Spinal cord (tissue), 10 donors: ENCODE results near the gene KLRK1. TPM values are rescaled to one million over a fixed set of nuclear protein-coding genes. Genes with fewer than 3 reads are reported as not detected.
"Not testable (repeated sequence)": the region's sequence is repeated elsewhere in the genome, so short reads cannot be mapped to it uniquely, and the experiment has no call there.

Experiments
- DNase-seq, 6 donors: peaks; one replicate each; pipeline versions ENCODE4 v3.0.0 to v3.0.0-alpha.2; 2013 to 2015; ENCODE audit warnings: low spot score in 6 of 6, low read depth in 4 of 6
- H3K27ac ChIP-seq: one replicate; pipeline ENCODE4 v1.5.1; 2013; ENCODE audit warnings: low read depth, low read length, control low read depth
- H3K27me3 ChIP-seq: one replicate; pipeline ENCODE4 v1.6.1; 2013; ENCODE audit warnings: low read length; ENCODE audit not compliant: control insufficient read depth, insufficient read depth
- H3K36me3 ChIP-seq: one replicate; pipeline ENCODE4 v1.6.1; 2013; ENCODE audit warnings: low read length; ENCODE audit not compliant: control insufficient read depth, insufficient read depth
- H3K4me1 ChIP-seq: one replicate; pipeline ENCODE4 v1.6.1; 2013; ENCODE audit warnings: low read length; ENCODE audit not compliant: control insufficient read depth, insufficient read depth
- H3K4me3 ChIP-seq: one replicate; pipeline ENCODE4 v1.5.1; 2013; ENCODE audit warnings: low read depth, low read length, control low read depth
- H3K9me3 ChIP-seq: one replicate; pipeline ENCODE4 v1.6.1; 2013; ENCODE audit warnings: low read length; ENCODE audit not compliant: control insufficient read depth, insufficient read depth
- WGBS: methylation state at CpG from one replicate; pipeline ENCODE4 v1.1.5; 2013; ENCODE audit warnings: missing lambda C conversion rate; ENCODE audit not compliant: insufficient coverage; 5-methylcytosine and 5-hydroxymethylcytosine counted together
- polyA plus RNA-seq, 2 donors: library from polyadenylated mRNA; unstranded; fragments of 120-200 nt; gene quantifications; one replicate each; pipeline ENCODE4 v1.2.1, GENCODE V29; 2013; ENCODE audit not compliant: insufficient read length in 2 of 2
- total RNA-seq, 2 donors: library from RNA; depleted of rRNA in 1 of 2; stranded (reverse); fragments of 120-200 nt in 1 of 2; fragments of >200 nt in 1 of 2; gene quantifications; one replicate each; pipeline versions ENCODE4 v1.2.3 to v1.2.4, GENCODE V29; 2013 to 2014
- donor health status: healthy.

KLRK1 gene
- total and polyA plus RNA-seq, 4 donors = 2.1 to 10.1 (median 4.7) TPM

GRCh38 chr12:10392394-10392930 is 2.6 kb upstream of the KLRK1 start:
- H3K27me3 ChIP-seq = no peaks in the 10 kb centered on the region
- H3K27ac ChIP-seq = no peak overlapping the region
- peak in 1 of 6 donors; percentile 81 for DNase-seq
- 50% methylated on average over 4 of the region's 7 CpGs for WGBS
- no peaks in the 10 kb centered on the region for H3K9me3 ChIP-seq
- H3K4me3 ChIP-seq = no peak overlapping the region
- H3K4me1 ChIP-seq = no peaks in the 10 kb centered on the region
- no peaks in the 10 kb centered on the region for H3K36me3 ChIP-seq

- H3K4me1 ChIP-seq, DNase-seq, H3K9me3 ChIP-seq, H3K27me3 ChIP-seq, H3K27ac ChIP-seq, H3K36me3 ChIP-seq, H3K4me3 ChIP-seq: not testable (repeated sequence)
- 100% methylated on average over 5 of the region's 7 CpGs for WGBS
Observed at GRCh38 chr12:10390991-10391390, 1.1 kb upstream of the KLRK1 start.

- H3K9me3 ChIP-seq = no peaks in the 10 kb centered on the region
- H3K27me3 ChIP-seq = no peaks in the 10 kb centered on the region
- no peak overlapping the region for H3K4me3 ChIP-seq
- WGBS = no CpG with 5 or more reads among the region's 9 CpGs
- H3K4me1 ChIP-seq = no peaks in the 10 kb centered on the region
- no peaks in the 10 kb centered on the region for H3K36me3 ChIP-seq
- no peak overlapping the region for H3K27ac ChIP-seq
- DNase-seq = peak in 1 of 6 donors; percentile 15
Observed at GRCh38 chr12:10388624-10389413, 1.0 kb downstream of the KLRK1 start.

- not testable (repeated sequence) for H3K36me3 ChIP-seq, H3K4me1 ChIP-seq, H3K27ac ChIP-seq, DNase-seq, H3K4me3 ChIP-seq, H3K27me3 ChIP-seq, H3K9me3 ChIP-seq
- 60% methylated on average over 1 of the region's 6 CpGs for WGBS
Observed at GRCh38 chr12:10387498-10387897, 2.3 kb downstream of the KLRK1 start.

- WGBS = no CpG with 5 or more reads among the region's 1 CpG
- Histone ChIP-seq H3K4me1 (no peaks in the 10 kb centered on the region), H3K27ac (no peak overlapping the region), H3K9me3 (no peaks in the 10 kb centered on the region), H3K27me3 (no peaks in the 10 kb centered on the region), H3K4me3 (no peak overlapping the region), H3K36me3 (no peaks in the 10 kb centered on the region)
- DNase-seq = no peak
Observed at GRCh38 chr12:10386857-10387256, 3.0 kb downstream of the KLRK1 start.

GRCh38 chr12:10385166-10385613 is 4.7 kb downstream of the KLRK1 start:
- no peak for DNase-seq
- H3K27ac ChIP-seq = no peak overlapping the region
- WGBS = no CpG with 5 or more reads among the region's 2 CpGs
- H3K4me3 ChIP-seq = no peak overlapping the region
- H3K36me3 ChIP-seq = no peaks in the 10 kb centered on the region
- H3K27me3 ChIP-seq = no peaks in the 10 kb centered on the region
- no peaks in the 10 kb centered on the region for H3K4me1 ChIP-seq
- H3K9me3 ChIP-seq = no peaks in the 10 kb centered on the region

GRCh38 chr12:10384191-10384590 is 5.7 kb downstream of the KLRK1 start:
- no peaks in the 10 kb centered on the region for H3K4me1 ChIP-seq
- no peaks in the 10 kb centered on the region for H3K36me3 ChIP-seq
- H3K9me3 ChIP-seq = no peaks in the 10 kb centered on the region
- no CpG with 5 or more reads among the region's 3 CpGs for WGBS
- no peaks in the 10 kb centered on the region for H3K27me3 ChIP-seq
- no peak overlapping the region for H3K27ac ChIP-seq
- H3K4me3 ChIP-seq = no peak overlapping the region
- DNase-seq = no peak

- Histone ChIP-seq H3K36me3 (no peaks in the 10 kb centered on the region), H3K4me1 (no peaks in the 10 kb centered on the region), H3K4me3 (no peak overlapping the region), H3K27ac (no peak overlapping the region), H3K9me3 (no peaks in the 10 kb centered on the region), H3K27me3 (no peaks in the 10 kb centered on the region)
- 57% methylated on average over 1 of the region's 4 CpGs for WGBS
- DNase-seq = no peak
Observed at GRCh38 chr12:10381928-10382628, 7.8 kb downstream of the KLRK1 start.

GRCh38 chr12:10378737-10379136 is 11.1 kb downstream of the KLRK1 start:
- H3K9me3 ChIP-seq, H3K4me1 ChIP-seq, H3K4me3 ChIP-seq, H3K27me3 ChIP-seq, DNase-seq, H3K36me3 ChIP-seq, H3K27ac ChIP-seq: not testable (repeated sequence)
- WGBS = 83% methylated on average over 1 of the region's 2 CpGs
